NCI-H128 (cell line): ENCODE results near the gene KCNMA1.

Source experiments
- DNase-seq: peaks from one replicate; lab custom pipeline; 2025; ENCODE audit not compliant: unreplicated experiment; lab: John Stamatoyannopoulos, UW

KCNMA1 gene

DNA sequence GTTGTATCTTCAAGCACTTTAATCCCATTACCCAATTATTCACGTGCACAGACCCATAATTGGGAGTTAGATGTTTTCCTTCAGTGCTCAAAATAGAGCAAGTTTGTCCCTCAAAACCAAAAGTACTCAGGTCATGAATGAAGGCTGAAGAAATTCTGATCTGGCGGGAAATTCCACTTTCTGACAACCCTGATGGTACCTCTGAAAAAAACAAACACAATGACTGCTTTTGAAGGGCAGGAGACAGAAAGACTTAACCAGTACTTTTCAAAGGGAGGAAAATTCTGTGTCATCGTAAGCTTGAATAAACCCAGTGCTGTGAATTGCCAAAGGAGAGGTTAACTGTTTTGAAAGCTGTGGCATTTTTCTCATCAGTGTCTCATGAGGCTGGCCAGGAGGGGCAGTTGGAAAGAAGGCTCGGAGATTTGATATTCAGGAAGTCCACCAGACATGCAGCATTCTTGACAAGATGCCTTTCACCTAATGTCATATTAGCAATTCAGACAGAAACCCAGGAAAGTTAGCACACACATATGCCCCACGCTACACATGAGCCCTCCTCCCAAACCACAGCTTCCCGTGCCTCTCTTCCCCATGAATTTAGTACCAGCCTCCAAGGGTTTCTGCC, 347.0 kb downstream of the KCNMA1 start:
- no peak for DNase-seq

DNA sequence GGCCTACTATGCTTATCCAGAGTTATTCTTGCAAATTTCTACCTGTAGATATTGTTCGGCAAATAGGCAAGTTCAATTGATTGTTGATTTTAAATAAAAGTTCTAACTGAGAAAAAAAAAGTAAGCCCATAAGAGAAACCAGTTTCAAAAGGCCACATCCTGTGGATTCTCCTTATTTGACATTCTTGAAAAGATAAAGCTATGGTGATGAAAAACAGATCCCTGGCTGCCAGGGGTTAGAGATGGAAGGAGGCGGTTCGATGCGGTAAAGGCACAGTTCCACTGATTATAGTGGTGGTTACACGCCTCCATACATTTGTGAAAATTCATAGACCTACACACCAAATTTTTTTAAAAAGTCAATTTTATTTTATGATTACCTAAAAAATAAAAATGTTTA, 347.8 kb downstream of the KCNMA1 start:
- no peak for DNase-seq

DNA sequence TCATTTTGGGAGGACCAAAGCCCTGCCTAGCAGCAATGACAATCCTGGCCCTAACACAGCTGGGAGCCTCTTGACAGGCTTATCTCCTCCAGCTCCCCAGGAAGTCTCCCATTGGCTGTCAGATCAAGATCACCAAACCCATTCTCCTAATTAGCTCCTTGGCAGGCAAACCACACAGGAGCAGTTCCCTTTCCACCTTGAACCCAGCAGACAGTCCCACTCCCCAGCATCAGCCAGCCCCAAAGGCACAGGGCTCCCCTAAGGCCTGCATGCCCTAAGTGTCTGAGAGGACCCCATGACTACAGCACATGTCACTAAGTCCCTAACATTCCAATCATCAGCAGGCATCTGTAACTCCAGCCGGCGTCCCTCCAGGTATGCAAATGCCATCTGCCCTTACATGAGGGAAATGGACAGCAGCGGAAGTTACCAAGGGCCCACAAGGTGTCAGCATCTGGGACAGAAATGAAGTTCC, 348.5 kb downstream of the KCNMA1 start:
- no peak for DNase-seq

DNA sequence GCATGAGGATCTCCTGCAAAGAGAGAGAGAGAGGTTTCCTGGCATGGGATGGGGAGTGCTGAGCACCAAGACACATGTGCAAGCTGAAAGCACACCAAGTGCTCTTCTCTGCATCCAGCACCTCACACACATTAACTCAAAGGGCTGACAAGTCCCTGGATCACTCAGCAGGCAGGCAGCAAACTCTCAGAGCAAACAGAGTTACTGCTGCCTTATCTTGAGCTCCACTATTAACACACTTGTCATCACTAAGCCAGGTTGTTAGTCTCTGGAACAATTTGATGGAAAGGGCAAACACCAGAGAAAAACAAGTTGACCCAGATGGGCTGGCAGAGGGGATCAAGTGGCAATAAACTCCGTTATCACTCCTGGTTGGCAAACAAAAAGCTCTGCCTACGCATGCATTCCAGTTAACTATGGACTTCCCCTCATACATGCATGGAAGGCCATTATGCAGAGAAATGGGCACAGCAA, 349.9 kb downstream of the KCNMA1 start:
- DNase-seq: no peak

DNA sequence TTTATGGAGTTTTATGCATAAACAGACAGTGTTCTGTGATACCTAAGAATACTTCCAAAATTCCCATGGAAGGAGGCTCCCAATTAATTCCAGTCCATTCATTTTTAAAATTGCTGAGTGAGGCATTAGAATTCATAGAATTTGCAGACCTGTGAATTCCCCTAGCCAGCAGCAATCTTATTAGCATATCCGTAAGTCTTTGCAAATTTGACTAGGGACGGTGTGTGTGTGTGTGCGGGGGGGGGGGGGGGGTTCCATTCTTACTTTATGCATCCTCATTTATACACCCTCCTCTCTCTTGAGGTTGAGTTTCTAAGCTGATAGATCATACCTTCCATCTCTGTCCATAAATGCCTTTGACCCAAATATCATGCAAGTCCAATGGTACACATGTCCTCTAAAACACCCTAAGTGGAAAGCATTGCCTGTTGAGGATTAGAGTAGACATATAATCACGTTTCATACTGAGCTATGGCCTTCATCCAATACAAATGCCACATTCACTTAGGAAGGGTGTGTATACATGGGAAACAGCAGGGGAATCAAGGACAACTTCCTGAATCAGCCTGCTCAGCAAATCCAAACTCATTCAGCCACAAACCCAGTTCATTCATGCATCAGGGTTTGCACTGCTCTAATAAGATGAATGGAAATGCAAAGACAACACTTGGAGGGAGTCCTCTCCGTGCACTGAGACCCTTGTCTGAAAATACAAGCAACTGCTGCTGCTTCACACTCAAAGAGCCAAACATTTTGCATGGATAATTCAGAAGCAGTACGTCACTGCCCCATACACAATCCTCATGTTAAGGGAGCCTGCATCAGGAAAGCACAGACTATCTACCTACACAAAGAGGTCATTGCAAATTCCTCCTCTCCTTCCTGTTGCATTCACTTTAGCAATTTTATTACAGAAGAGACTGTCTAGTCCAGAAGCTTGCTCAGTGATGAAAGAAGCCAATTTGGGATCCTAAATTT, 350.8 kb downstream of the KCNMA1 start:
- no peak for DNase-seq

DNA sequence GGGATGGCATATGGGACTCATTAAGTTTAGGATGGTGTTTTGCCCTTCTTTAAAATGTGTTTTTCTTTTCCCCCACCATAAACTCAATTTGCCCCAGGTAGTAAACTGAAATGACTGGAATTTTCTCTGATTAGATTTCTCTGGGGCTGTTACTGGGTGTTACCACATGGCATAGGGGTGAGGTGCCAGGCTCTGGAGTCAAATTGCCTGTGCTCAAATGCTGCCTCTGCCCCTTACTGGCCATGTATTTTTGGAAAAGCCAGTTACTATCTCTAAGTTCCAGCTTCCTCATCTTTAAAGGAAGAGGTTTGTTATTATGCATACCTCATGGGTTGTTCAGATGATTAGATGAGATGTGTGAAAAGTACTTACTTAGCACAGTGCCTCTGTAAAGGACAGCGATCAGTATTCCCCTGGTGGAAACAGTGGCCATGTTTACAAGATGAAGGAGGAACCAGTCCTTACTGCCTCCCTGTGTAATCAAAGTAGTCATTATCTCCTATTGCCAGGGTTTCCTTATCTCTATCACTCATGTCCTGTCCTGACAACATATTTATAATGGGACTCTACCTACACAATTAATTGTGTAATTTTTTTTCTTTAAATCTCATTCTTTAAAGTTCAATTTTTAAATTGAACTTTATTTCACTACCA, 352.0 kb downstream of the KCNMA1 start:
- DNase-seq: no peak

DNA sequence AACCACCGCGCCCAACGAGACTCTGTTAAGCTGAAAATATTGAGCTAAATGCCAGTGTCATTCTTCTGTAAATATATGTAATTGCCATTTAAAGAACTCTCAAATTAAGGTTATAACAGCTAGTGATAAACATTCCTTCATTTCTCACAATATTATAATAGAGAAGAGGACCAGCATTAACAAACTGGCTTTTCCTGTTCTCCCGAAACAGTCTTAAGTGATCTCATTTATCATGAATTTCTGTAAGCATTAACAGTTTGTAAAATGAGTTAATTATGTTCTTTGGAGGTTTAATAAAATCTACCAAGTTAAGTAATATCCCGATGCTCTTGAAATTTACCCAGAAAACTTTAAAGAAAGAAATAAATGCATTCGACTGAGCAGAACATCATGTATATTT, 352.8 kb downstream of the KCNMA1 start:
- no peak for DNase-seq

DNA sequence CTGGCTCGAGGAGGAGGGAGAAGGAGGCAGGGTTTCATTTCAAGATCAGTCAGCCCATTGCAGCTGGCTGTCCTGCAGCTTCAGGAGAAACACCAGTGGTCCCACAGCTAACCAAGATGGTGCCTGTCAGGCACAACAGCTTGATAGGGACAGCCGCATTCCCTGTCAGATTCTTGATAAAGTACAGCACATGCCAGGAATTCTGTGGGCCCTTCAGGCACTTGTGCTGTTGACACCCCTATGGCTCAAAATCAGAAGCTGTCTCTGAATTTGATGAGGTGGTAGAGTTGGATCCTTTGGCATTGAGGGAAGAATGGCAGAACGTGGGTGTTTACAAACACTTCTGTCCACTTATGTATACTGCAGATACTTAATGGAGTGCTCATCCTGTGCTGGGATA, 354.3 kb downstream of the KCNMA1 start:
- DNase-seq: no peak

DNA sequence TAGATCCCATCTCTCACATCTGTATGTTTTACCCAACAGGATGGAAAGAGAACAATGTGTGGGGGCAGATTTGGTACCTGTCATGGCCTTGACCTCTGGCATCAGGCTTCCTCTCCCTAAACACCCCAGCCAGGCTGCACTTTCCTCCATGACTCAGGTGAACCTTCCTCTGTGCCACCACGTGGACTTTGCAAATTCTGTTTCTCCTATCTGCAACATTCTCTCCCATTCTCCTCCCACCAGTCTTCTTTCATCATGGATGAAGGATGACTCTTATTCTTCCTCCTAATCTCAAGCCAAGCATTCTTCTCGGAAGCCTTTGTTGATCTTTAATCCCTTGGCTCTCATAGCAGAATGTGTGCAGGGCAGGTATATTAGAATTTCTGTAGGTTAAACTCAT, 355.4 kb downstream of the KCNMA1 start:
- DNase-seq: no peak

DNA sequence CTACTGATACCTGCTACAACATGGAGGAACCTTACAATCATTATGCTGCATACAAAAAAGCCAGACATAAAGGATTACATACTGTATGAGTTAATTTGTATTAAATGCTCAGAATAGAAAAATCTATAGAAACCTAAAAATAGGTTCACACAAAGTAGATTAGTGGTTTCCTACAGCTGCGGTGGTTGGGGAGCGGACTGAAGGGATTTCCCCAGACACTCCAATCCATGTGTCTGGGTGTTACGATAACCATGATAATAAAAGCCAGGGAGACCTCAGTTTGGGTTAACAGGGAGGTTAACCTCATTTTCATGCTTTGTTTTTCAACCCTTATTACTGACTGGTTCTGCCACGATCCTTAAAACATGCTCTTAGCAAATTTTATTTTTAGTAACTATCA, 355.9 kb downstream of the KCNMA1 start:
- no peak for DNase-seq

DNA sequence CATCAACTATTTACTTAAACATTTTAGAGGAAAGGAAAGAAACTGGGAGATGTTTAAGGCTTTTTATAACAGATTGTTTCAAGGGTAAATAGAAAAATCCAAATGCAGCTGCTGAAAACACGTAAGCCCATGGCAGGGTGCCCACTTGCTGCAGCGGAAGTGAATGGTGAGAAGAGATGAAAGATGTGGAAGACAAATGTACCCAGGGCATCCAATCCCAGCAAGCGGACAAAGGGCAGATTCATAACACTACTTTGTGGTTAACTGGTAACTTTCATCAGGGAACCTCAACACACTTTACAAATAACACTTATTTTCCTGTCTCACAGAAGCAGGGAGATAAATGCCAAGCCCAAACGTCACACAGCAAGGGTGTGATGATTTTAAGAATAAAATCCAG, 358.4 kb downstream of the KCNMA1 start:
- DNase-seq: no peak

DNA sequence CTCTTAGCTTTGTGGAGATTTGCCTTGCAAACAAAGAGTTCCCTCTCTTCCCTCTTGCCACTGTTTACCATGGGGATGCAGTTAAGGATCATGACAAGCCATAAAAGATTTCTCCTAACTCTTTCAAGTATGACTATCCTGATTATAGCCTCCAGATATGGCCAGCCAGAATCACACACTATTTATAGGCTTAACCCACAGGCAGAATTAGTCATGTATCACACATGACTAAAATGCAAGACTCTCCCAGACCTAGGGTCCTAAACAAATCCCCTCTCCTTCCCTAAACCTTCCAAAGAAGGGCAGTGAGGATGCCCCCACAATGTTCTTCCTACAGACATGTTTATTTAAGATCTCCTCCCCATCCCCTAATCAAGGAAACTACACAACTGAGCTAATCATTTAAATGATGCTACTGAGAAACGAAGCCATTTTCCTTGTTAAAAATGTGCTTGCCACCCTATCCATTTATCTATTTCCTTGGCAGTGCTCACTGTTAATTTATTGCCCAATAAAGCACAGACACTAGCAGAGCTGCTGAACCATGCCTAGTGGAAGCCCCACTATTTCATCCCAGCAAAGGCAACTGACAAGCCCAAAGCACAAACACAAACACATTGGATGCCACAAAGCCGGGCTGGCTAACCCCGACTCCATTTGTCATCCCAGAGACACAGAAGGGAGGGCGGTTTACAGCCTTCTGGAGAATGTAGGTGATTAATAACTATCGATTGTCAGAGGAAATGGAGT, 363.4 kb downstream of the KCNMA1 start:
- no peak for DNase-seq

DNA sequence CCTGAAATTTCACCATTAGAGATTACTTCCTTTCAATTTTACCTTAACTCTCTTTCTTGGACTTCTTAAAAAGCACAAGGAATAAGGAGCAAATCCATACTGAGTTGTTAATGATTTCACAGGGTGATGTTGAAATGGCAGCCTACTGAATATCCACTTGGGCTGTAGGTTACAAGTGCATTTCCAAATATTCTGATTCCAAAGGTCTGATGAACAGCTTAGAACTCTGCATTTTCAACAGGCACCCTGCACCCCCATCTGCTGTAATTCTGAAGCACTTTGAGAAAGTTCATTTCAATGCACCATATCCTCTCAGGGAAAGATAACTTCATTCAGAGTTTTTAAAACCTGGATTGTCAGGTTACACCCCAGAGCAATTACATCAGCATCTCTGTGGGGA, 368.4 kb downstream of the KCNMA1 start:
- no peak for DNase-seq

DNA sequence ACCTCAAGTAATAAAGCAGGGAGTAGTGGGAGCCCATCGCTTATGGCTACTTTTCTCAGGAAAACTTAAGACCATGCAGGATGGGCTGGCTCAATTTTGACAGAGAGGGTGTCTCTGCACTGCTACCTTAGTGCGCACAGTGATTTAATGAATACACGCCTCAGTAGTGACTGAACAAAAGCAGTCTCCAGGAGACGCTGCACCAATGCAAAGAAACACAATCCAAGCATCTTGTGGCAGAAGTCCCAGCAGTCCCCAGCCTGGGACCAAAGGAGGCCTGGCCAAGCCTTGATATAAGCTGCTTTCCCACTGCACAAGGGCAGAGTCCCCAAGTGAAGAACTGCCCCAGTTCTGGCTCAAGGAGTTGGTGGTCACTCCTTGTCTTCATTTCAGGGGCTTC, 368.9 kb downstream of the KCNMA1 start:
- no peak for DNase-seq

DNA sequence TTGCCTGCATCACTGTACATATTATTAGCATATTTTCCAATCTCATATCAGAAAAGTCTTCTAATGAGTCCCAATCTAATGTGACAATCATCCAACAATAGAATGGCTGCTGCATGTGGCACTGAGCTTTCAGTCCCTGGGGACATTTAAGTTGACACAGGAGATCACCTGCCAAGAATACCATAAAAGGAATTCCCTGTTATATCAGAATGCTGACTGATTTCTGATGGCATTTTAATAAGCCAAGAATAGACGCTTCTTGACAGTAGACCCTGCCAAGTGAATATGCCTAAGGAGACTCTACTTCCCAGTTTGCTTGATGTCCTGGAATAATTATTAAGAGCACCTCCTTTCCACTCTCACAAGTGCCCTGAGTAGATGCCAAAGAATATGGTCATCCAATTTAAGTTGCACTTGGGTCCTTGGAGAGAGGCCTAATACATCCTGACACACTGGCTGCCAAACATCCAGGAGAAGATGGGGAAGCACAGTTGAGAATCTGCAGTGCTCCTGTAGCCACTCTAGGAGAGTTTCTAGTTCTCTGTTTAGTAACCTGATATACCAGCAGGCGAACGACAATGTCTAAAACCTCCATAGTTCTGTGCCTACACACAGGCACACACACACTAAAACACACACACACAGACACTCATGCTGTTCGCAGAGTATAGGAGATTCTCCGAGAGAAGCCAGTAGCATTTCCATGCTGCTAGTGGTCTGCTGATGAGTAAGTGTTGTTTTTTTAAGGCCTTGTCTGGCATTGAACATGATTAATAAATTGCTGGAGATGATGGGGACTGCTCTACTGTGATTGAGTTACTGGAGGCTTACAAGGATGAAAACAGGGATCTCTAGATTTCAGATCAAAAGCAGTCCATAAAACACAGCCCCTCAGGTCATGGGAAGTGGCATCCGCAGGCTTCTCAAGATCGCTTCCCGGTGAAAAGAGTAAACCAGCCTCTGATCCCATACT, 369.6 kb downstream of the KCNMA1 start:
- DNase-seq: no peak

DNA sequence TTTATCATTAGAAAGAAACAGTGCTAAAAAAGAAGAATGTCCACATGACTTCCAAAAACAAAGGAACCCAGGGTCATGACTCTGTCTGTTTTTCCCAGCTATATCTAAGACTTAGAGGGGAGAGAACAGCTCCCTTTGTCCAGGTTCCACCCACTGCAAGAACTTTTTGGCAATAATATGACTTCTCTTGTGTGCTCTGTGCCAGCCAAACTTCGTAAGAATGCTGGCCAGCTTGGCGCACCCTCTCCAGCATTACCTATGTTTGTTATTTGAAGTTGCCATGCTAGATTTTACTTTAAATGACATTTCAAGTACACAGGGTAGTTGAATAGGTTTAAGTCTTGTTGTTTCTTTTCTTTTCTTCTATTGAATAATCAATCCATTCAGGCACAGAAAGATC, 371.4 kb downstream of the KCNMA1 start:
- DNase-seq: no peak

DNA sequence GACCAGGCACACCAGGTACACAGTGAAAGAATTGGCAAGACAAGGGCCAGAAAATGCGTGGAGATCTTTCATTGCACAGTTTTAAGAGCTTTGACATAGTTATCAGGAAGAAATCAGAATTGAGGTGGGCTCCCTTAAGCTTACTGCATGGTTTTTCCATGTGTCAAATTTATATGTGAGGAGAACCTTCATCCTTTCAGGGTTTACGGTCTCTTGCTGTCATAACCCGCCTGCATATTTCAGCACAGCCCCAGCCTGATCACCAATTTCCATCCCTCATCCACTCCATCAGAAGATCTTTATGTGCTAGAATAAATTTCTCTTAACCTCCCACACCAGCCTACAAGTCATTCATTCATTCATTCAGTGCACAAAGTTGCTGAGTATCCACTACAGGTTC, 373.1 kb downstream of the KCNMA1 start:
- no peak for DNase-seq

DNA sequence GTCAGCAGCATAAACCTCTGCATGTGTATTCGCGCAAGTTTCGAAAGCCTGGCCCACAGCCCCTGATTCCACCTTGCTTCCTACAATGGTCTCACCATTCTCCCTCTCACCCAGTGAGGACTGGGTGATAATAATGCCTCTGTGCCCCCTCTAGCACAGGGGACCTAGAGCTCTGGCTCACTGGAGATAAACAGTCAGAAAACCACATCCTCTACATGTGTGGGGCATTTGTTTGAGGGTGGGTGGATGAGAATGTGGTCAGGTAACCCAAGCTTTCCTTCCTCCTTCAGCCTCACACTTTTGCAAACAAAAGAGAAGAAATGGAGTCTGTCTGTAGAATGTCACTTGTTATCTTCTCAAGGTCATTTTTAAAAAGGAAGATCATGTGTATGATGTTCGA, 373.5 kb downstream of the KCNMA1 start:
- DNase-seq: no peak

DNA sequence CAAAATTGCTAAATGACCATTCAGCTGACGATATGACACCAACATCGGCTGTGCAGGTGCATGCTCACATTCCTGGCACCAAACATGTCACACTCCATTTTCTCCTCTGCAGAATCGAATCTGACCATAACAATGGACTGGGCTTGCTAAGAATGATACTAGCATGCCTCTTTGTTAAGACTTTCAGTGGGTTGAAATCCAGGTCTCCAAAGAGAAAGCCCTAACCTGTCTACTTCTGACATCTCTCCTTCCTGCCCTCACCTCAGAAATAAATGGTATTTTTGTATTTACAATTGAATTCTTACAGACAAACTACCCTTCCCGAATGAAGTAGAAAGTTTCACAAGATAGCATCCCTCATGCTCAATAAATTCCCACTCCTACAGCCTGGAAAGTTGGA, 373.9 kb downstream of the KCNMA1 start:
- no peak for DNase-seq

DNA sequence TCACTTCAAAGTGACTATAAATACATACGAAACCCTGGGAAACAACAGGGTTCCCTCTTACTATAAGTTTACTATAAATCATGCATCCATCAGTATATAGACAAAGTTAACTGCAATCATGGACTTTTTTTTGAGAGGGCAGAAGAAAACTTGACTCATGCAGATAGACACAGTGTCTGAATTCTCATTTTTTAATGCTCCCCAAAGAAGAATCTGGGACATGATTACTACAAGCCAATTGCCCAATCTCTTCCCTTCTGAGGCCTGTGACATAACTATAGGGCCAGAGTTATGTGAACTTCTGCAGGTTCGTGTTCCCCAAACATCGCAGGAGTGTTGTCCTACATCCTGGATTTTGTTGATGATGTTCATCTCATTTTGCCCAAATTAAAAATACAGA, 376.5 kb downstream of the KCNMA1 start:
- no peak for DNase-seq
